Kasumi-1 (cell line): ENCODE results near the gene MYO1C.
"Not testable (repeated sequence)": the region's sequence is repeated elsewhere in the genome, so short reads cannot be mapped to it uniquely, and the experiment has no call there.

ENCODE experiments used
- DNase-seq, 2 experiments: peaks; one replicate each; lab custom pipeline; 2025; lab: John Stamatoyannopoulos, UW

Gene MYO1C

DNA sequence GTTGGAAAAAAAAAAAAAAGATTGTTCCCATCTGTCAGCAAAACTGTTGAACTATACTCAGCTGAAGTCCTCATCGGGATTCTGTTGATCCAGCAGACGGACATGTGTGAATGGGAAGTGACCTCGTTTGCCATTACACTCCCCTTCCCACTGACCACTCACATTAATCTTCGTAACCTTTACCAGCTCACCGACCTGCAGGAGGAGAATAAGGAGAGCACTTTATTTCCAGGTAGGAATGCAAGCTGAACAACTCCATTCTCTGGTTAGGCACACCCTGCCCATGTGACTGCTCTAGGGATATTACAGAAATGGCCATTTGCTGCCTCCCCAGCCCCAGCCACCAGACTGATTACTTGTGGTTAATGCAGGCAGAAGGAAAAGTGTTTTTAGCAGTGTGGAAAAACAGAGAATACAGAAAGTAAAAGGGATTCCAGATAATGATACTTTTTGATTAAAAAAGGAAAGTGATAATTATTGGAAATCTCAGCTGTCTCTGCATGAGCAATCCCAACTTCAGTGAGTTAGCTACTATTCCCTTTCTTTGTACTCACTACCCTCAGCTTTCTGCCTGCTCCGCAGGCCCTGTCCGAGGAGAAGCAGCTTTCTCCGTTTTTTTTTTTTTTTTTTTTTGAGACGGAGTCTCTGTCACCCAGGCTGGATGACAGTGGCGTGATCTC lies 68.9 kb downstream of the MYO1C start:
- no peak for DNase-seq

GRCh38 chr17:1422885-1423284 lies 69.6 kb downstream of the MYO1C start:
- DNase-seq = no peak

- no peak for DNase-seq
These were observed 71.0 kb downstream of the MYO1C start for GRCh38 chr17:1421470-1421869.

- DNase-seq = no peak
These were observed 71.5 kb downstream of the MYO1C start for GRCh38 chr17:1420981-1421380.

DNA sequence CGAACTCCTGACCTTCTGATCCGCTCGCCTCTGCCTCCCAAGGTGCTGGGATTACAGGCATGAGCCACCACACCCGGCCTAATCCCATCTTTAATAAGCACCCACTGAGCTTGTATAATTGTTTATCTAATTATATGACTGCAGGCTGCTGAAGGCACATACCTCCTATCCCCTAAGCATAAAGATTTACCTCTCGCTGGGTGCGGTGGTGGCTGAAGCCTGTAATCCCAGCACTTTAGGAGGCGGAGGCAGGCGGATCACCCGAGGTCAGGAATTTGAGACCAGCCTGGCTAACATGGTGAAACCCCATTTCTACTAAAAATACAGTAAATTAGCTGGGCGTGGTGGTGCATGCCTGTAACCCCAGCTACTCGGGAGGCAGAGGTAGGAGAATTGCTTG lies 72.3 kb downstream of the MYO1C start:
- DNase-seq = no peak

DNA sequence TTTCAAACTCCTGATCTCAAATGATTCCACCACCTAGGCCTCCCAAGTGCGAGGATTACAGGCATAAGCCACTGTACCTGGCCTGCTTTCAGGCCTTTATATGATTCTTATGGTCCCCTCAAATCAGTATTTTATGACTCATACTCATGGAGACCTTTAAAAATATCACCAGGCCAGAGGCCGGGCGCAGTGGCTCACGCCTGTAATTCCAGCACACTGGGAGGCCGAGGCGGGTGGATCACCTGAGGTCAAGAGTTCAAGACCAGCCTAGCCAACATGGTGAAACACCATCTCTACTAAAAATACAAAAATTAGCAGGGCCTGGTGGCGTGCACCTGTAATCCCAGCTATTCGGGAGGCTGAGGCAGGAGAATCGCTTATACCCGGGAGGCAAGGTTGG lies 74.0 kb downstream of the MYO1C start:
- not testable (repeated sequence) for DNase-seq

DNA sequence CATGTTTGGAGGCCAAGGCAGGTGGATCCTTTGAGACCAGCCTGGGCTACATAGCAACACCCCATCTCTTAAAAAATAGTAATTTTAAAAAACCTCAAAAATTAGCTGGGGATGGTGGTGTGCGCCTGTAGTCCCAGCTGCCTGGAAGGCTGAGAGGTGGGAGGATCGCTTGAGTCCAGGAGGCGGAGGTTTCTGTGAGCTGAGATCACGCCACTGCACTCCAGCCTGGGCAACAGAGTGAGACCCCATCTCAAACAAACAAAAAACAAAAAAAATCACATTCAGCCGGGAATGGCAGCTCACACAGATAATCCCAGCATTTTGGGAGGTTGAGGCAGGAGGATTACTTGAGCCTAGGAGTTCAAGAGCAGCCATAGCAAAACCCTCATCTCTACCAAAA lies 76.1 kb downstream of the MYO1C start:
- DNase-seq = no peak

GRCh38 chr17:1414634-1415033 lies 77.9 kb downstream of the MYO1C start:
- no peak for DNase-seq
